HCT116 (cell line): ENCODE data around the gene TYMP. TPM values are rescaled to one million over a fixed set of nuclear protein-coding genes. Genes with fewer than 3 reads are reported as not detected.

Experiments
- ATAC-seq: fragments of 200-7000 bp; cut with Tn5 transposase; 2 replicates; pipeline ENCODE4 v1.9.1; 2020; ENCODE audit warnings: mild to moderate bottlenecking, moderate library complexity
- BruUV-seq: library from RNA; stranded (reverse); fragments of 400-500 nt; replicated peaks from 2 replicates; lab custom pipeline; 2021; lab: Mats Ljungman, UMichigan
- CTCF ChIA-PET: fragments of 300-600 bp; sonication (Branson Sonifier 250); formaldehyde crosslinking; loops from one replicate; lab custom pipeline; 2021; ENCODE audit warnings: antibody characterized with exemption; lab: Charles Lee
- POLR2A ChIA-PET: fragments of 300-600, 350-600 bp; sonication (Branson Sonifier 250); formaldehyde crosslinking; loops from one replicate; lab custom pipeline; 2021; ENCODE audit warnings: antibody characterized with exemption; lab: Charles Lee
- RAD21 ChIA-PET, 2 experiments: fragments of 300-600 bp; sonication (Branson Sonifier 250); formaldehyde crosslinking; loops; one replicate each; lab custom pipeline; 2023; ENCODE audit warnings: low total read pairs in 2 of 2; ENCODE audit not compliant: uncharacterized antibody in 2 of 2, unreplicated experiment in 2 of 2, low non-redundant PET in 1 of 2; lab: Charles Lee
- DNase-seq: peaks from one replicate; pipeline ENCODE4 v3.0.0-alpha.2; 2010; ENCODE audit warnings: low read depth, low spot score
- H2AFZ ChIP-seq: fragments of 200-600 bp; shearing (Covaris generic), sonication (generic); 2 replicates; pipeline ENCODE4 v1.6.1; 2017; ENCODE audit warnings: low read depth, mixed run types, mixed read lengths, antibody characterized with exemption, low read length; ENCODE audit not compliant: poor library complexity, severe bottlenecking
- H3K27ac ChIP-seq: 2 replicates; pipeline ENCODE4 v1.5.1; 2012; ENCODE audit warnings: low read depth, low read length
- H3K27me3 ChIP-seq: fragments of 200-600 bp; sonication (generic); 2 replicates; pipeline ENCODE4 v1.6.1; 2016; ENCODE audit warnings: mixed run types, low read length, mixed read lengths; ENCODE audit not compliant: insufficient read depth
- H3K36me3 ChIP-seq, 2 experiments: fragments of 200-500 bp in 1 of 2; fragments of 200-600 bp in 1 of 2; sonication (Bioruptor generic) in 1 of 2; sonication (generic) in 1 of 2; 2 replicates each; pipeline versions ENCODE4 v1.5.1 to v1.6.1; 2014 to 2016; ENCODE audit warnings: low read length in 2 of 2, inconsistent platforms in 1 of 2, mixed read lengths in 1 of 2, mixed run types in 1 of 2; ENCODE audit not compliant: insufficient read depth in 2 of 2, control insufficient read depth in 1 of 2
- H3K4me1 ChIP-seq, 2 experiments: fragments of 200-600 bp in 1 of 2; sonication (generic) in 1 of 2; 2 replicates each; pipeline versions ENCODE4 v1.5.1 to v1.6.1; 2012 to 2017; ENCODE audit warnings: low read length in 2 of 2, inconsistent platforms in 1 of 2, mild to moderate bottlenecking in 1 of 2, mixed read lengths in 1 of 2, mixed run types in 1 of 2, moderate library complexity in 1 of 2; ENCODE audit not compliant: insufficient read depth in 2 of 2, control insufficient read depth in 1 of 2
- H3K4me2 ChIP-seq: fragments of 200-600 bp; sonication (generic); 2 replicates; pipeline ENCODE4 v1.6.1; 2017; ENCODE audit warnings: mixed run types, low read length, mixed read lengths
- H3K4me3 ChIP-seq, 2 experiments: fragments of 200-600 bp in 1 of 2; sonication (generic) in 1 of 2; replicated peaks in 1 of 2; 2 replicates each; pipeline ENCODE4 v1.5.1; 2011 to 2016; ENCODE audit warnings: low read length in 2 of 2, control low read depth in 1 of 2, low read depth in 1 of 2, mild to moderate bottlenecking in 1 of 2, mixed read lengths in 1 of 2, mixed run types in 1 of 2
- H3K79me2 ChIP-seq: fragments of 200-600 bp; sonication (generic); 2 replicates; pipeline ENCODE4 v1.6.1; 2017; ENCODE audit warnings: mild to moderate bottlenecking, mixed run types, low read length, moderate library complexity, mixed read lengths; ENCODE audit not compliant: insufficient read depth
- H3K9ac ChIP-seq: fragments of 200-600 bp; sonication (generic); 2 replicates; pipeline ENCODE4 v1.6.1; 2016; ENCODE audit warnings: low read length, mixed read lengths
- H3K9me2 ChIP-seq: fragments of 200-600 bp; sonication (generic), shearing (Covaris generic); 2 replicates; pipeline ENCODE4 v1.6.1; 2017; ENCODE audit warnings: mixed run types, mild to moderate bottlenecking, moderate library complexity; ENCODE audit not compliant: insufficient read depth
- H3K9me3 ChIP-seq, 2 experiments: fragments of 200-500 bp in 1 of 2; fragments of 200-600 bp in 1 of 2; sonication (Bioruptor generic) in 1 of 2; sonication (generic) in 1 of 2; 2 replicates each; pipeline ENCODE4 v1.6.1; 2014 to 2017; ENCODE audit warnings: low read length in 2 of 2, mixed read lengths in 2 of 2, inconsistent platforms in 1 of 2, low read depth in 1 of 2, mild to moderate bottlenecking in 1 of 2, mixed run types in 1 of 2, moderate library complexity in 1 of 2; ENCODE audit not compliant: control insufficient read depth in 1 of 2, insufficient read depth in 1 of 2
- H4K20me1 ChIP-seq: fragments of 200-600 bp; sonication (generic), shearing (Covaris generic); 2 replicates; pipeline ENCODE4 v1.6.1; 2017; ENCODE audit warnings: mixed run types, mild to moderate bottlenecking, moderate library complexity; ENCODE audit not compliant: insufficient read depth
- ATF3 ChIP-seq: IDR thresholded peaks from 2 replicates; pipeline ENCODE4 v1.6.1; 2012
- CBX3 ChIP-seq: IDR thresholded peaks from 2 replicates; pipeline ENCODE4 v1.6.1; 2012; ENCODE audit warnings: low read depth
- CEBPB ChIP-seq: IDR thresholded peaks from 2 replicates; pipeline ENCODE4 v1.6.1; 2012; ENCODE audit warnings: low read depth
- EGR1 ChIP-seq: IDR thresholded peaks from 2 replicates; pipeline ENCODE4 v1.6.1; 2012; ENCODE audit warnings: low read depth
- ELF1 ChIP-seq: IDR thresholded peaks from 2 replicates; pipeline ENCODE4 v1.6.1; 2012; ENCODE audit warnings: low read depth, borderline replicate concordance
- EZH2 ChIP-seq: fragments of 200-600 bp; sonication (generic); IDR thresholded peaks from 2 replicates; pipeline ENCODE4 v1.6.1; 2017; ENCODE audit warnings: antibody characterized with exemption, mixed run types
- EZH2phosphoT487 ChIP-seq: fragments of 200-600 bp; IDR thresholded peaks from 2 replicates; pipeline ENCODE4 v1.6.1; 2018; ENCODE audit warnings: antibody characterized with exemption, borderline replicate concordance
- POLR2A ChIP-seq: IDR thresholded peaks from 2 replicates; pipeline ENCODE4 v1.7.0; 2011; ENCODE audit warnings: borderline replicate concordance; ENCODE audit not compliant: insufficient read depth, insufficient read length; ENCODE audit errors: extremely low read depth
- RAD21 ChIP-seq: IDR thresholded peaks from 2 replicates; pipeline ENCODE4 v1.6.1; 2012; ENCODE audit warnings: low read depth, mild to moderate bottlenecking
- REST ChIP-seq: IDR thresholded peaks from 2 replicates; pipeline ENCODE4 v1.6.1; 2012; ENCODE audit warnings: low read depth
- SIN3A ChIP-seq: IDR thresholded peaks from 2 replicates; pipeline ENCODE4 v1.6.1; 2012; ENCODE audit warnings: low read depth
- SP1 ChIP-seq: IDR thresholded peaks from 2 replicates; pipeline ENCODE4 v1.6.1; 2012; ENCODE audit warnings: low read depth
- SRF ChIP-seq: IDR thresholded peaks from 2 replicates; pipeline ENCODE4 v1.6.1; 2012; ENCODE audit warnings: low read depth
- TCF7L2 ChIP-seq: IDR thresholded peaks from 2 replicates; pipeline ENCODE4 v1.7.0; 2011; ENCODE audit warnings: borderline replicate concordance, inconsistent platforms; ENCODE audit not compliant: insufficient read depth, insufficient read length; ENCODE audit errors: extremely low read depth
- YY1 ChIP-seq: IDR thresholded peaks from 2 replicates; pipeline ENCODE4 v1.6.1; 2011; ENCODE audit warnings: low read length, low read depth, moderate library complexity, mild to moderate bottlenecking; ENCODE audit not compliant: insufficient replicate concordance; ENCODE audit errors: extremely low read depth
- ZNF274 ChIP-seq: fragments of 200-500 bp; sonication (Bioruptor generic); IDR thresholded peaks from 2 replicates; pipeline ENCODE4 v1.6.1; 2014; ENCODE audit warnings: mild to moderate bottlenecking, low read depth, low read length, inconsistent platforms
- intact Hi-C: fragments of 100-400 bp; cut with micrococcal nuclease; formaldehyde crosslinking; loops from 2 replicates; pipeline ENCODE4 v1.10.0; 2022
- total RNA-seq: library from RNA; stranded (reverse); gene quantifications from one replicate; pipeline ENCODE4 v1.2.1, GENCODE V29; 2021; ENCODE audit not compliant: unreplicated experiment

TYMP gene
- total RNA-seq, 1 experiment from 2014 or later = 43.2 TPM

- no TSS peak for BruUV-seq
- TF ChIP-seq EZH2 (no peak), YY1 (no peak), ELF1 (no peak), SIN3A (no peak), TCF7L2 (no peak), REST (no peak), CEBPB (no peak), SP1 (no peak), RAD21 (no peak), EGR1 (no peak), POLR2A (no peak), CBX3 (no peak), ZNF274 (no peak), SRF (no peak), ATF3 (no peak), EZH2phosphoT487 (no peak)
- Histone ChIP-seq H3K9me2 (no peaks in the 10 kb centered on the region), H2AFZ (no peak overlapping the region), H3K36me3 (peaks cover 0 to 8% of the 10 kb centered on the region in 2 experiments; a peak in 1 of 4 replicates), H3K9me3 (no peaks in the 10 kb centered on the region), H3K4me1 (peaks cover 8 to 17% of the 10 kb centered on the region in 2 experiments), H3K4me2 (no peak overlapping the region), H3K27me3 (no peaks in the 10 kb centered on the region), H3K79me2 (peaks cover 32% of the 10 kb centered on the region), H3K4me3 (no peak overlapping the region), H3K27ac (no peak overlapping the region; the same call in 1 of the 2 replicates), H3K9ac (no peak overlapping the region), H4K20me1 (no peaks in the 10 kb centered on the region)
- ChIA-PET CTCF (no interaction called here), POLR2A (no interaction called here), RAD21 (no interaction called here)
- DNase-seq (no peak), ATAC-seq (no peak)
- intact Hi-C loops = no loop called here
Observed at GRCh38 chr22:50504369-50505211, 25.2 kb downstream of the TYMP start.
